HCT116 (cell line): ENCODE measurements around the gene GAB2. TPM values are rescaled to one million over a fixed set of nuclear protein-coding genes. Genes with fewer than 3 reads are reported as not detected.

Experiments
- ATAC-seq: fragments of 200-7000 bp; cut with Tn5 transposase; 2 replicates; pipeline ENCODE4 v1.9.1; 2020; ENCODE audit warnings: mild to moderate bottlenecking, moderate library complexity
- BruUV-seq: library from RNA; stranded (reverse); fragments of 400-500 nt; replicated peaks from 2 replicates; lab custom pipeline; 2021; lab: Mats Ljungman, UMichigan
- CTCF ChIA-PET: fragments of 300-600 bp; sonication (Branson Sonifier 250); formaldehyde crosslinking; loops from one replicate; lab custom pipeline; 2021; ENCODE audit warnings: antibody characterized with exemption; lab: Charles Lee
- POLR2A ChIA-PET: fragments of 300-600, 350-600 bp; sonication (Branson Sonifier 250); formaldehyde crosslinking; loops from one replicate; lab custom pipeline; 2021; ENCODE audit warnings: antibody characterized with exemption; lab: Charles Lee
- RAD21 ChIA-PET, 2 experiments: fragments of 300-600 bp; sonication (Branson Sonifier 250); formaldehyde crosslinking; loops; one replicate each; lab custom pipeline; 2023; ENCODE audit warnings: low total read pairs in 2 of 2; ENCODE audit not compliant: uncharacterized antibody in 2 of 2, unreplicated experiment in 2 of 2, low non-redundant PET in 1 of 2; lab: Charles Lee
- DNase-seq: peaks from one replicate; pipeline ENCODE4 v3.0.0-alpha.2; 2010; ENCODE audit warnings: low read depth, low spot score
- H2AFZ ChIP-seq: fragments of 200-600 bp; shearing (Covaris generic), sonication (generic); 2 replicates; pipeline ENCODE4 v1.6.1; 2017; ENCODE audit warnings: low read depth, mixed run types, mixed read lengths, antibody characterized with exemption, low read length; ENCODE audit not compliant: poor library complexity, severe bottlenecking
- H3K27ac ChIP-seq: 2 replicates; pipeline ENCODE4 v1.5.1; 2012; ENCODE audit warnings: low read depth, low read length
- H3K27me3 ChIP-seq: fragments of 200-600 bp; sonication (generic); 2 replicates; pipeline ENCODE4 v1.6.1; 2016; ENCODE audit warnings: mixed run types, low read length, mixed read lengths; ENCODE audit not compliant: insufficient read depth
- H3K36me3 ChIP-seq, 2 experiments: fragments of 200-500 bp in 1 of 2; fragments of 200-600 bp in 1 of 2; sonication (Bioruptor generic) in 1 of 2; sonication (generic) in 1 of 2; 2 replicates each; pipeline versions ENCODE4 v1.5.1 to v1.6.1; 2014 to 2016; ENCODE audit warnings: low read length in 2 of 2, inconsistent platforms in 1 of 2, mixed read lengths in 1 of 2, mixed run types in 1 of 2; ENCODE audit not compliant: insufficient read depth in 2 of 2, control insufficient read depth in 1 of 2
- H3K4me1 ChIP-seq, 2 experiments: fragments of 200-600 bp in 1 of 2; sonication (generic) in 1 of 2; 2 replicates each; pipeline versions ENCODE4 v1.5.1 to v1.6.1; 2012 to 2017; ENCODE audit warnings: low read length in 2 of 2, inconsistent platforms in 1 of 2, mild to moderate bottlenecking in 1 of 2, mixed read lengths in 1 of 2, mixed run types in 1 of 2, moderate library complexity in 1 of 2; ENCODE audit not compliant: insufficient read depth in 2 of 2, control insufficient read depth in 1 of 2
- H3K4me2 ChIP-seq: fragments of 200-600 bp; sonication (generic); 2 replicates; pipeline ENCODE4 v1.6.1; 2017; ENCODE audit warnings: mixed run types, low read length, mixed read lengths
- H3K4me3 ChIP-seq, 2 experiments: fragments of 200-600 bp in 1 of 2; sonication (generic) in 1 of 2; replicated peaks in 1 of 2; 2 replicates each; pipeline ENCODE4 v1.5.1; 2011 to 2016; ENCODE audit warnings: low read length in 2 of 2, control low read depth in 1 of 2, low read depth in 1 of 2, mild to moderate bottlenecking in 1 of 2, mixed read lengths in 1 of 2, mixed run types in 1 of 2
- H3K79me2 ChIP-seq: fragments of 200-600 bp; sonication (generic); 2 replicates; pipeline ENCODE4 v1.6.1; 2017; ENCODE audit warnings: mild to moderate bottlenecking, mixed run types, low read length, moderate library complexity, mixed read lengths; ENCODE audit not compliant: insufficient read depth
- H3K9ac ChIP-seq: fragments of 200-600 bp; sonication (generic); 2 replicates; pipeline ENCODE4 v1.6.1; 2016; ENCODE audit warnings: low read length, mixed read lengths
- H3K9me2 ChIP-seq: fragments of 200-600 bp; sonication (generic), shearing (Covaris generic); 2 replicates; pipeline ENCODE4 v1.6.1; 2017; ENCODE audit warnings: mixed run types, mild to moderate bottlenecking, moderate library complexity; ENCODE audit not compliant: insufficient read depth
- H3K9me3 ChIP-seq, 2 experiments: fragments of 200-500 bp in 1 of 2; fragments of 200-600 bp in 1 of 2; sonication (Bioruptor generic) in 1 of 2; sonication (generic) in 1 of 2; 2 replicates each; pipeline ENCODE4 v1.6.1; 2014 to 2017; ENCODE audit warnings: low read length in 2 of 2, mixed read lengths in 2 of 2, inconsistent platforms in 1 of 2, low read depth in 1 of 2, mild to moderate bottlenecking in 1 of 2, mixed run types in 1 of 2, moderate library complexity in 1 of 2; ENCODE audit not compliant: control insufficient read depth in 1 of 2, insufficient read depth in 1 of 2
- H4K20me1 ChIP-seq: fragments of 200-600 bp; sonication (generic), shearing (Covaris generic); 2 replicates; pipeline ENCODE4 v1.6.1; 2017; ENCODE audit warnings: mixed run types, mild to moderate bottlenecking, moderate library complexity; ENCODE audit not compliant: insufficient read depth
- CBX3 ChIP-seq: IDR thresholded peaks from 2 replicates; pipeline ENCODE4 v1.6.1; 2012; ENCODE audit warnings: low read depth
- EZH2 ChIP-seq: fragments of 200-600 bp; sonication (generic); IDR thresholded peaks from 2 replicates; pipeline ENCODE4 v1.6.1; 2017; ENCODE audit warnings: antibody characterized with exemption, mixed run types
- FOSL1 ChIP-seq: IDR thresholded peaks from 2 replicates; pipeline ENCODE4 v1.6.1; 2012; ENCODE audit warnings: low read depth
- JUND ChIP-seq: IDR thresholded peaks from 2 replicates; pipeline ENCODE4 v1.6.1; 2012
- POLR2A ChIP-seq: IDR thresholded peaks from 2 replicates; pipeline ENCODE4 v1.7.0; 2011; ENCODE audit warnings: borderline replicate concordance; ENCODE audit not compliant: insufficient read depth, insufficient read length; ENCODE audit errors: extremely low read depth
- POLR2AphosphoS5 ChIP-seq: IDR thresholded peaks from 2 replicates; pipeline ENCODE4 v1.6.1; 2011; ENCODE audit warnings: mild to moderate bottlenecking, low read depth, low read length, moderate library complexity
- SRF ChIP-seq: IDR thresholded peaks from 2 replicates; pipeline ENCODE4 v1.6.1; 2012; ENCODE audit warnings: low read depth
- YY1 ChIP-seq: IDR thresholded peaks from 2 replicates; pipeline ENCODE4 v1.6.1; 2011; ENCODE audit warnings: low read length, low read depth, moderate library complexity, mild to moderate bottlenecking; ENCODE audit not compliant: insufficient replicate concordance; ENCODE audit errors: extremely low read depth
- ZBTB33 ChIP-seq: IDR thresholded peaks from 2 replicates; pipeline ENCODE4 v1.6.1; 2011; ENCODE audit warnings: mild to moderate bottlenecking, low read length, moderate library complexity; ENCODE audit not compliant: insufficient replicate concordance; ENCODE audit errors: extremely low read depth
- intact Hi-C: fragments of 100-400 bp; cut with micrococcal nuclease; formaldehyde crosslinking; loops from 2 replicates; pipeline ENCODE4 v1.10.0; 2022
- total RNA-seq: library from RNA; stranded (reverse); gene quantifications from one replicate; pipeline ENCODE4 v1.2.1, GENCODE V29; 2021; ENCODE audit not compliant: unreplicated experiment

Gene GAB2
- total RNA-seq, 1 experiment from 2014 or later = 1.9 TPM

GRCh38 chr11:78379039-78379670 lies 38.5 kb downstream of the GAB2 start:
- no peaks in the 10 kb centered on the region for H3K27me3 ChIP-seq
- H3K79me2 ChIP-seq = no peaks in the 10 kb centered on the region
- ChIA-PET RAD21 (no interaction called here), POLR2A (no interaction called here)
- no peaks in the 10 kb centered on the region for H3K9me3 ChIP-seq
- no peak overlapping the region for H2AFZ ChIP-seq
- BruUV-seq = no TSS peak
- no peak overlapping the region for H3K27ac ChIP-seq
- H4K20me1 ChIP-seq = no peaks in the 10 kb centered on the region
- no peak overlapping the region for H3K4me3 ChIP-seq
- H3K9ac ChIP-seq = no peak overlapping the region
- H3K4me2 ChIP-seq = no peak overlapping the region
- no peak for DNase-seq
- H3K4me1 ChIP-seq = no peaks in the 10 kb centered on the region
- H3K9me2 ChIP-seq = no peaks in the 10 kb centered on the region
- no peaks in the 10 kb centered on the region for H3K36me3 ChIP-seq
- TF ChIP-seq FOSL1 (no peak), POLR2A (no peak), ZBTB33 (no peak), EZH2 (no peak), SRF (no peak), YY1 (no peak), CBX3 (no peak), POLR2AphosphoS5 (no peak), JUND (no peak)
- TF ChIP-seq, all 23 proteins: peak for 0
- CTCF ChIA-PET = no interaction called here
- no peak for ATAC-seq
- intact Hi-C loops = no loop called here
